Activated CD4-positive, alpha-beta T cell treated with anti-CD3 and anti-CD28 coated beads for 48 hours (primary cell): ENCODE results near the gene ABCA6.

Source experiments
- DNase-seq: peaks from one replicate; pipeline ENCODE4 v3.0.0-alpha.2; 2020

The ABCA6 gene

GRCh38 chr17:69046121-69046807, 95.4 kb downstream of the ABCA6 start:
- DNase-seq, result no peak

DNA sequence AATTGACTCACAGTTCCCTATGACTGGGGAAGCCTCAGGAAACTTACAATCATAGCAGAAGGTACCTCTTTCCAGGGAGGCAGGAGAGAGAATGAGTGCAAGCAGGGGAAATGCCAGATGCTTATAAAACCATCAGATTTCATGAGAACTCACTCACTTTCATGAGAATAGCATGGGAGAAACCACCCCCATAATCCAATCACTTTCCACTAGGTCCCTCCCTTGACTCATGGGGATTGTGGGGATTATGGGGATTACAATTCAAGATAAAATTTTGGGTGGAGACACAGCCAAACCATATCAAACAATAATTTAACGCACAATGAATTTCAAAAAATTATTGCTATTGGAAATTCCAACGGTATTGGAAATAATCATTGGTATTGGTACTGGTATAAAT, 96.0 kb downstream of the ABCA6 start:
- no peak for DNase-seq

DNA sequence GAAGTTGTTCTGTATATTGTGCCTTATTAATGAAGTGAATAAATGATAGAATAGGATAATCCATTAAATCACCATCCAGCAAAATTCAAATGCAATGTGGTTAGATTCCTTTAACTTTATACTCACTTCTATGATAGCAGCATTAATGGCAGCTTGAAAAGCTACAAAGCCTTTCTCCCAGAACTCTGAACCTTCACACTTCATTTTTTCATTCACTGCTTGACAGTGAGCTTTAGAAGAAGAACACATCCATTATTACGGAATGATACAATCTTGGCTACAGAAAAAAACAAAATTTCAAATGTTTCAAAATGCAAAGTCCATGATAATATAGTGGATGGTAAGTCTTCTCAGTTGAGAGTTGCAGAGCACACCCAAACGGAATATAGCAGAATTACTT, 97.3 kb downstream of the ABCA6 start:
- no peak for DNase-seq

- DNase-seq, result no peak
Measured at GRCh38 chr17:69043098-69043734, 98.5 kb downstream of the ABCA6 start.

DNA sequence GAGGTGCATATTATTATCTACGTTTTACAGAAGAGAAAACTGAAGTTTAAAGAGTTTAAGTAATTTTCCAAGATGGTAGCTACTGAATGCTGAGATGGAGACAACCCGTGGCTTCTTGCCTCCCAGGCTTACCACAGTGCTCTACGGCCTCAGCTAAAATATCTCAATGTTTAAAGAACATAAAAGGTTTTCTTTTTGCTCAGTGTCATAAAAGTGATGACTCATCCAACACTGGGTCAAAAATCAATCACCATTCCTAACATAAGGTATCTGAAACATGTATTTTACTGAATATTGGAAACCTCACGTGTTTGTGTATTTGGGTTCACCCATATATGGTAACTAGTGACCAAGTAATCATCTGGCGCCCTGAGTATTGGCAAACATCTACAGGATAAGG, 99.4 kb downstream of the ABCA6 start:
- no peak for DNase-seq

DNA sequence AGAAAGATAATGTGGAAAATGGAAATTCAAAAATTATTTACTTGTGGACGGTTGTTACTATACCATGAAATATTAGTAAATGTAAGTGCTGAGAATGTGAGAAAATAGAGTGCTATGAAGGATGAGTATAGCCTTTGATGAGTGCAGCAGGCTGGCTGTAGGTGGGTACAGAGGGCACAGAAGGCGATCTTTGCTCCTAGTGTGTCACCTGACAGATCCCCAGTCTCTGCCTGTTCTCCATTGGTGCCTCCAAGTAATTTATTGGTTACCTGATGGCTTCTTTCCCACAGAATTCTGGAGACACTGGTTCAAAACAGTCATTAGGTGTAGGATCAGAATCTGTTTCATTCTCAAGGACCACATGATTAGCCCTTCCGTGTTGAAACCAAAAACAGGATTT, 109.9 kb downstream of the ABCA6 start:
- DNase-seq, result no peak

- no peak for DNase-seq
Measured at GRCh38 chr17:69030169-69030568, 111.5 kb downstream of the ABCA6 start.
